ENCODE data around the gene FUBP3. TPM values are rescaled to one million over a fixed set of nuclear protein-coding genes. Genes with fewer than 3 reads are reported as not detected.

FUBP3 gene
- total RNA-seq, 1 experiment from 2014 or later = 73.7 TPM

DNA sequence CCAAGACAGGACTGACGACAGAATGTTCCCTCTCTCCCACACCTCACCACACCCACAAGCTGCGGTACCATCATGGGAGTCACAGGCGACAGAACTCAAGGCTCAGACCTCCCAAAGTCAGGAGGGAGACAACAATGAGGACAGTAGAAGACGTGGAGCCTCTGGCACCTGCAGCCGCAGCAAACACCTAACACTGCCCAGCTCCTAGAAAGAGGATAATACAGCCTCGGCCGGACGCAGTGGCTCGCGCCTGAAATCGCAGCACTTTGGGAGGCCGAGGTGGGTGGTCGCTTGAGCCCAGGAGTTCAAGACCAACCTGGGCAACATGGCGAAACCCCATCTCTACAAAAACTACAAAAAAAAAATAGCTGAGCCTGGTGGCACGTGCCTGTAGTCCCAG, 71.8 kb downstream of the FUBP3 start:
- Histone ChIP-seq H3K4me3 (replicated peaks in 1 of 2; ENCODE audit: low read depth in 1 of 2, low read length in 2 of 2) (no peak overlapping the region), H3K9me2 (ENCODE audit: insufficient read depth) (no peaks in the 10 kb centered on the region), H3K9ac (ENCODE audit: low read length) (no peak overlapping the region), H3K79me2 (ENCODE audit: insufficient read depth, low read length) (no peaks in the 10 kb centered on the region), H3K4me2 (ENCODE audit: low read length) (no peak overlapping the region), H4K20me1 (ENCODE audit: insufficient read depth) (no peaks in the 10 kb centered on the region), H3K27me3 (ENCODE audit: insufficient read depth, low read length) (no peaks in the 10 kb centered on the region), H3K27ac (ENCODE audit: low read depth, low read length) (no peak overlapping the region), H2AFZ (ENCODE audit: low read depth, low read length, poor library complexity, severe bottlenecking) (no peak overlapping the region), H3K4me1 (ENCODE audit: control insufficient read depth in 1 of 2, insufficient read depth in 2 of 2, low read length in 2 of 2) (no peaks in the 10 kb centered on the region), H3K9me3 (ENCODE audit: control insufficient read depth in 1 of 2, insufficient read depth in 1 of 2, low read depth in 1 of 2, low read length in 2 of 2) (no peaks in the 10 kb centered on the region), H3K36me3 (ENCODE audit: control insufficient read depth in 1 of 2, insufficient read depth in 2 of 2, low read length in 2 of 2) (no peaks in the 10 kb centered on the region)
- RAD21 ChIA-PET (ENCODE audit: low non-redundant PET in 1 of 2, low total read pairs in 2 of 2, uncharacterized antibody in 2 of 2, unreplicated experiment in 2 of 2) = no interaction called here
- intact Hi-C loops (cut with micrococcal nuclease) = no loop called here
- TF ChIP-seq CEBPB (IDR thresholded peaks at IDR 0.05; ENCODE audit: low read depth) (no peak), ELF1 (IDR thresholded peaks at IDR 0.05; ENCODE audit: borderline replicate concordance, low read depth) (no peak), CBX3 (IDR thresholded peaks at IDR 0.05; ENCODE audit: low read depth) (no peak), SRF (IDR thresholded peaks at IDR 0.05; ENCODE audit: low read depth) (no peak), SIN3A (IDR thresholded peaks at IDR 0.05; ENCODE audit: low read depth) (no peak), FOSL1 (IDR thresholded peaks at IDR 0.05; ENCODE audit: low read depth) (no peak), POLR2AphosphoS5 (IDR thresholded peaks at IDR 0.05; ENCODE audit: low read depth, low read length) (no peak), EGR1 (IDR thresholded peaks at IDR 0.05; ENCODE audit: low read depth) (no peak), ZNF274 (IDR thresholded peaks at IDR 0.05; ENCODE audit: low read depth, low read length) (no peak), EZH2 (IDR thresholded peaks at IDR 0.05) (no peak), SP1 (IDR thresholded peaks at IDR 0.05; ENCODE audit: low read depth) (no peak), EZH2phosphoT487 (IDR thresholded peaks at IDR 0.05; ENCODE audit: borderline replicate concordance) (no peak), TCF7L2 (IDR thresholded peaks at IDR 0.05; ENCODE audit: borderline replicate concordance, extremely low read depth, insufficient read depth, insufficient read length) (no peak)
- TF ChIP-seq, protein P1, sequence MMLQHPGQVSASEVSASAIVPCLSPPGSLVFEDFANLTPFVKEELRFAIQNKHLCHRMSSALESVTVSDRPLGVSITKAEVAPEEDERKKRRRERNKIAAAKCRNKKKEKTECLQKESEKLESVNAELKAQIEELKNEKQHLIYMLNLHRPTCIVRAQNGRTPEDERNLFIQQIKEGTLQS (IDR thresholded peaks at IDR 0.05) = no peak
- ATAC-seq = no peak
- POLR2A ChIA-PET = no interaction called here
- CTCF ChIA-PET = no interaction called here
- DNase-seq (ENCODE audit: low read depth, low spot score) = no peak
- BruUV-seq (replicated peaks) = no TSS peak

DNA sequence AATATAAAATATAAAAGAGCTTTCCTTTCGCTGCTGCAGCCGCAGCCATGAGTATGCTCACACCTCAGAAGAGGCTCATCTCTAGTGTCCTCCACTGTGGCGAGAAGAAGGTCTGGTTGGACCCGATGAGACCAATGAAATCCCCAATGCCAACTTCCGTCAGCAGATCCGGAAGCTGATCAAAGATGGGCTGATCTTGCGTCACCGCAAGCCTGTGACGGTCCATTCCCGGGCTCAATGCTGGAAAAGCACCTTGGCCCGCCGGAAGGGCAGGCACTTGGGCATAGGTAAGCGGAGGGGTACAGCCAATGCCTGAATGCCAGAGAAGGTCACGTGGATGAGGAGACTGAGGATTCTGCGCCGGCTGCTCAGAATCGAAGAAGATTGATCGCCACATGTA, 72.4 kb downstream of the FUBP3 start:
- H3K4me1 ChIP-seq (ENCODE audit: control insufficient read depth in 1 of 2, insufficient read depth in 2 of 2, low read length in 2 of 2) = no peaks in the 10 kb centered on the region
- H3K4me2 ChIP-seq (ENCODE audit: low read length) = no peak overlapping the region
- BruUV-seq (replicated peaks) = no TSS peak
- no peak overlapping the region for H2AFZ ChIP-seq (ENCODE audit: low read depth, low read length, poor library complexity, severe bottlenecking)
- H3K9me2 ChIP-seq (ENCODE audit: insufficient read depth) = no peaks in the 10 kb centered on the region
- CTCF ChIA-PET = no interaction called here
- H3K79me2 ChIP-seq (ENCODE audit: insufficient read depth, low read length) = no peaks in the 10 kb centered on the region
- no peaks in the 10 kb centered on the region for H3K9me3 ChIP-seq (ENCODE audit: control insufficient read depth in 1 of 2, insufficient read depth in 1 of 2, low read depth in 1 of 2, low read length in 2 of 2)
- RAD21 ChIA-PET (ENCODE audit: low non-redundant PET in 1 of 2, low total read pairs in 2 of 2, uncharacterized antibody in 2 of 2, unreplicated experiment in 2 of 2) = no interaction called here
- intact Hi-C loops (cut with micrococcal nuclease) = no loop called here
- no peaks in the 10 kb centered on the region for H4K20me1 ChIP-seq (ENCODE audit: insufficient read depth)
- POLR2A ChIA-PET = no interaction called here
- ATAC-seq (no peak), DNase-seq (ENCODE audit: low read depth, low spot score) (no peak)
- no peak overlapping the region for H3K9ac ChIP-seq (ENCODE audit: low read length)
- no peak overlapping the region for H3K27ac ChIP-seq (ENCODE audit: low read depth, low read length)
- H3K27me3 ChIP-seq (ENCODE audit: insufficient read depth, low read length) = no peaks in the 10 kb centered on the region
- no peaks in the 10 kb centered on the region for H3K36me3 ChIP-seq (ENCODE audit: control insufficient read depth in 1 of 2, insufficient read depth in 2 of 2, low read length in 2 of 2)
- no peak overlapping the region for H3K4me3 ChIP-seq (replicated peaks in 1 of 2; ENCODE audit: low read depth in 1 of 2, low read length in 2 of 2)
- TF ChIP-seq RAD21 (IDR thresholded peaks at IDR 0.05; ENCODE audit: low read depth) (no peak), EZH2 (IDR thresholded peaks at IDR 0.05) (no peak), REST (IDR thresholded peaks at IDR 0.05; ENCODE audit: low read depth) (no peak), ZNF274 (IDR thresholded peaks at IDR 0.05; ENCODE audit: low read depth, low read length) (no peak), YY1 (IDR thresholded peaks at IDR 0.05; ENCODE audit: extremely low read depth, insufficient replicate concordance, low read depth, low read length) (no peak)
- TF ChIP-seq, protein P1 (IDR thresholded peaks at IDR 0.05) = no peak

Measured in HCT116 (cell line).